Esophagus squamous epithelium (tissue), 4 donors: ENCODE results near the gene OGG1.

Experiments used
- POLR2A ChIP-seq, 4 donors: fragments of 450-650 bp; IDR thresholded peaks; one replicate each; pipeline ENCODE4 v1.6.1; 2017; ENCODE audit warnings: antibody characterized with exemption in 4 of 4, mild to moderate bottlenecking in 4 of 4, moderate library complexity in 3 of 4
- TF ChIP-seq, protein P1 (sequence below), 6 experiments: fragments of 450-650 bp in 4 of 6; fragments of 200-600 bp in 2 of 6; sonication (generic) in 2 of 6; IDR thresholded peaks; one replicate each; pipeline ENCODE4 v1.5.1; 2016 to 2019; ENCODE audit warnings: antibody characterized with exemption in 6 of 6, mild to moderate bottlenecking in 4 of 6, moderate library complexity in 4 of 6

DNA sequence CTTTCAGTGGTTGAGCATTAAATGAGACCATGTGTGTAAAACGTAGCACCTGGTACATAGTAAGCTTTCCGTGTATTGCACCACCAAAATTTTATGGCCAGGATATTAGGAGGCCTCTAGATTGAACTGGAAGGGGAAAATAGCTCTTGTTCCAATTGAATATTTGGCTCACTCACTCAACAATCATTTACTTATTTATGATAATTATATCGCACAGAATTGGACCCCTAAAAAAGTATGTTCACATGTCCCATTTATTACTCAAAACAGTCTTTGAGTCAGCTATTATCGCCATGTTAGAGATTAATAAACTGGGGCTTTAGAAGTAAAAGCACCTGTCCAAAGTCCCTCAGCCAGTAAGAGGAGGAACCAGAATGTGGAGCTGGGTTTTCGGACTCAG, 55.2 kb downstream of the OGG1 start:
- TF ChIP-seq POLR2A (IDR thresholded peaks at IDR 0.05), result no peak
- TF ChIP-seq, protein P1, sequence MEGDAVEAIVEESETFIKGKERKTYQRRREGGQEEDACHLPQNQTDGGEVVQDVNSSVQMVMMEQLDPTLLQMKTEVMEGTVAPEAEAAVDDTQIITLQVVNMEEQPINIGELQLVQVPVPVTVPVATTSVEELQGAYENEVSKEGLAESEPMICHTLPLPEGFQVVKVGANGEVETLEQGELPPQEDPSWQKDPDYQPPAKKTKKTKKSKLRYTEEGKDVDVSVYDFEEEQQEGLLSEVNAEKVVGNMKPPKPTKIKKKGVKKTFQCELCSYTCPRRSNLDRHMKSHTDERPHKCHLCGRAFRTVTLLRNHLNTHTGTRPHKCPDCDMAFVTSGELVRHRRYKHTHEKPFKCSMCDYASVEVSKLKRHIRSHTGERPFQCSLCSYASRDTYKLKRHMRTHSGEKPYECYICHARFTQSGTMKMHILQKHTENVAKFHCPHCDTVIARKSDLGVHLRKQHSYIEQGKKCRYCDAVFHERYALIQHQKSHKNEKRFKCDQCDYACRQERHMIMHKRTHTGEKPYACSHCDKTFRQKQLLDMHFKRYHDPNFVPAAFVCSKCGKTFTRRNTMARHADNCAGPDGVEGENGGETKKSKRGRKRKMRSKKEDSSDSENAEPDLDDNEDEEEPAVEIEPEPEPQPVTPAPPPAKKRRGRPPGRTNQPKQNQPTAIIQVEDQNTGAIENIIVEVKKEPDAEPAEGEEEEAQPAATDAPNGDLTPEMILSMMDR (IDR thresholded peaks at IDR 0.05), result no peak
